B cell (primary cell): ENCODE measurements around the gene HSD17B12. TPM values are rescaled to one million over a fixed set of nuclear protein-coding genes. Genes with fewer than 3 reads are reported as not detected.

Experiments used
- ATAC-seq: fragments of 200-7000 bp; cut with Tn5 transposase; one replicate; pipeline ENCODE4 v1.10.0; 2021; ENCODE audit warnings: low read depth, mild to moderate bottlenecking, moderate number of reproducible peaks, moderate library complexity
- CTCF ChIA-PET: fragments of 350-600 bp; sonication (Branson Sonifier 250); formaldehyde crosslinking; loops from one replicate; lab custom pipeline; 2021; ENCODE audit warnings: antibody characterized with exemption, inconsistent platforms; lab: Charles Lee
- POLR2A ChIA-PET: fragments of 350-600 bp; sonication (Branson Sonifier 250); formaldehyde crosslinking; loops from one replicate; lab custom pipeline; 2021; ENCODE audit warnings: antibody characterized with exemption; lab: Charles Lee
- DNase-seq: peaks from one replicate; pipeline ENCODE4 v3.0.0; 2013
- H2AFZ ChIP-seq: 2 replicates; pipeline ENCODE4 v1.6.1; 2012; ENCODE audit warnings: mild to moderate bottlenecking, low read depth, low read length; ENCODE audit not compliant: insufficient read depth, poor library complexity, severe bottlenecking
- H3K27ac ChIP-seq, 2 donors: 1 replicate in 1 of 2; 2 replicates in 1 of 2; pipeline ENCODE4 v1.5.1; 2012 to 2013; ENCODE audit warnings: low read length in 2 of 2, mild to moderate bottlenecking in 2 of 2, moderate library complexity in 1 of 2
- H3K27me3 ChIP-seq, 4 experiments: fragments of 200-600 bp in 1 of 4; sonication (generic) in 1 of 4; replicated peaks in 1 of 4; 1 replicate in 2 of 4; 2 replicates in 2 of 4; pipeline versions ENCODE4 v1.6.1 to v1.7.0; 2013 to 2016; ENCODE audit warnings: low read length in 3 of 4, mild to moderate bottlenecking in 2 of 4, mixed read lengths in 1 of 4, moderate library complexity in 1 of 4; ENCODE audit not compliant: insufficient read depth in 4 of 4, control insufficient read depth in 3 of 4; ENCODE audit errors: control extremely low read depth in 1 of 4
- H3K36me3 ChIP-seq, 2 experiments: replicated peaks in 1 of 2; 1 replicate in 1 of 2; 2 replicates in 1 of 2; pipeline versions ENCODE4 v1.6.1 to v1.7.1; 2013; ENCODE audit warnings: low read length in 1 of 2; ENCODE audit not compliant: insufficient read depth in 2 of 2, control insufficient read depth in 1 of 2; ENCODE audit errors: control extremely low read depth in 1 of 2, extremely low read depth in 1 of 2
- H3K4me1 ChIP-seq, 2 donors: fragments of 200-600 bp in 1 of 2; sonication (generic) in 1 of 2; 1 replicate in 1 of 2; 2 replicates in 1 of 2; pipeline versions ENCODE4 v1.5.1 to v1.6.1; 2013 to 2017; ENCODE audit warnings: low read length in 2 of 2; ENCODE audit not compliant: control insufficient read depth in 2 of 2, insufficient read depth in 2 of 2
- H3K4me2 ChIP-seq: replicated peaks from 2 replicates; pipeline ENCODE3; 2012; ENCODE audit warnings: mild to moderate bottlenecking, low read depth, low read length; ENCODE audit not compliant: poor library complexity, severe bottlenecking
- H3K4me3 ChIP-seq, 5 experiments: fragments of 200-600 bp in 1 of 5; sonication (generic) in 1 of 5; 1 replicate in 3 of 5; 2 replicates in 2 of 5; pipeline versions ENCODE4 v1.5.1 to v1.7.0; 2011 to 2016; ENCODE audit warnings: low read length in 4 of 5, mild to moderate bottlenecking in 4 of 5, low read depth in 2 of 5, control low read depth in 1 of 5, moderate library complexity in 1 of 5; ENCODE audit not compliant: insufficient read depth in 1 of 5; ENCODE audit errors: control extremely low read depth in 1 of 5, extremely low read depth in 1 of 5
- H3K79me2 ChIP-seq: fragments of 200-600 bp; sonication (generic); one replicate; pipeline ENCODE4 v1.6.0; 2016; ENCODE audit warnings: low read length; ENCODE audit not compliant: control insufficient read depth, insufficient read depth
- H3K9ac ChIP-seq: fragments of 200-600 bp; sonication (generic); 2 replicates; pipeline ENCODE4 v1.6.1; 2017; ENCODE audit warnings: mild to moderate bottlenecking, low read length, moderate library complexity
- H3K9me3 ChIP-seq, 3 donors: one replicate each; pipeline versions ENCODE4 v1.6.1 to v1.7.1; 2013; ENCODE audit warnings: low read length in 2 of 3; ENCODE audit not compliant: control insufficient read depth in 2 of 3, insufficient read depth in 1 of 3; ENCODE audit errors: control extremely low read depth in 1 of 3
- H4K20me1 ChIP-seq: 2 replicates; pipeline ENCODE4 v1.6.0; 2012; ENCODE audit warnings: mild to moderate bottlenecking, low read length; ENCODE audit not compliant: insufficient read depth, control insufficient read depth, poor library complexity, severe bottlenecking
- H3K27ac Mint-ChIP-seq: one replicate; pipeline ENCODE4 v1.8.0; 2021; ENCODE audit warnings: mixed read lengths
- H3K27me3 Mint-ChIP-seq: one replicate; pipeline ENCODE4 v1.8.0; 2021; ENCODE audit warnings: mixed read lengths
- H3K4me1 Mint-ChIP-seq: one replicate; pipeline ENCODE4 v1.8.0; 2021; ENCODE audit warnings: mixed read lengths
- H3K4me3 Mint-ChIP-seq: one replicate; pipeline ENCODE4 v1.8.0; 2021; ENCODE audit warnings: mixed read lengths
- H3K9me3 Mint-ChIP-seq: one replicate; pipeline ENCODE4 v1.8.0; 2022; ENCODE audit warnings: mixed read lengths; ENCODE audit not compliant: insufficient read depth
- EZH2 ChIP-seq: IDR thresholded peaks from 2 replicates; pipeline ENCODE4 v1.6.1; 2012; ENCODE audit warnings: borderline replicate concordance, low read depth, mild to moderate bottlenecking, moderate library complexity, low read length; ENCODE audit not compliant: insufficient read depth, poor library complexity, severe bottlenecking
- WGBS: methylation state at CpG from one replicate; pipeline ENCODE4 v1.1.5; 2013; ENCODE audit warnings: missing lambda C conversion rate; ENCODE audit not compliant: insufficient coverage; 5-methylcytosine and 5-hydroxymethylcytosine counted together
- intact Hi-C: fragments of 100-400 bp; cut with micrococcal nuclease; formaldehyde crosslinking; loops from one replicate; pipeline ENCODE4 v1.10.0; 2022
- polyA plus RNA-seq: library from polyadenylated mRNA; depleted of rRNA; stranded (reverse); fragments of >200 nt; gene quantifications from 2 replicates; pipeline ENCODE4 v1.2.3, GENCODE V29; 2012
- total RNA-seq, 2 donors: library from RNA; stranded (reverse); fragments of 120-200 nt in 1 of 2; gene quantifications; 1 replicate in 1 of 2; 2 replicates in 1 of 2; pipeline versions ENCODE4 v1.2.3 to v1.2.4, GENCODE V29; 2013 to 2022
- TF ChIP-seq, protein P1 (sequence below): fragments of 200-600 bp; IDR thresholded peaks from one replicate; pipeline ENCODE4 v1.8.0; 2022; ENCODE audit warnings: antibody characterized with exemption, mild to moderate bottlenecking

HSD17B12 gene
- total and polyA plus RNA-seq, 2 donors (not counting 1 experiment from before 2014, with no cell fraction given), result 13.1 to 34.6 TPM

DNA sequence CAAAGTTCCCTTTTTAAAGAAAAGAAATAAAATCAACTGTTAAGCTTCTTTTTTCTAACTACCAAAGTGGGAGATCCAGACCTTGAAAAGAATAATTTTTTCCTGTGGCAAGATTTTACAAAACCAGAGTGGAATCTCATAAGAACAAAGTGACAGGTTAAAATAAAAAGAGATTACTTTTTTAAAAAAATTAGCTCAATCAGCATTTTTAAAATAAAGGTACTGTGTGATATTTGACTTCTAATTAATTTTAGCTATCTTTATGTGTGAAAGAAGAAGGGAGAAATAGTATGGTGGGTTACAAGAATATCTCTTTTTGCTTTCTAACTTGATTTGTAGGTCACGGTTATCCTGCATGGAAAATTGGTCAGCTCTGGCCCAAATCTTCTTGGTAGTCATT lies 107.3 kb downstream of the HSD17B12 start:
- POLR2A ChIA-PET, result no interaction called here
- no peak overlapping the region for H3K4me3 ChIP-seq
- no peaks in the 10 kb centered on the region for H4K20me1 ChIP-seq
- no peak for TF ChIP-seq EZH2
- H3K27me3 ChIP-seq, result no peaks in the 10 kb centered on the region
- intact Hi-C loops, result no loop called here
- H3K4me1 ChIP-seq, result peaks cover 11 to 14% of the 10 kb centered on the region in 2 donors
- no peak for ATAC-seq
- WGBS, result no CpG with 5 or more reads among the region's 1 CpG
- Mint-ChIP-seq H3K4me1 (peaks cover 22% of the 10 kb centered on the region), H3K27ac (no peak overlapping the region), H3K9me3 (peaks cover 14% of the 10 kb centered on the region), H3K27me3 (no peaks in the 10 kb centered on the region), H3K4me3 (peak overlapping the region; percentile 50)
- H3K9me3 ChIP-seq, result peaks cover 6 to 24% (median 11%) of the 10 kb centered on the region in 3 donors
- CTCF ChIA-PET, result interaction anchor here (0.6 to 1.2 kb wide), 3 partner anchors 11 to 1155 kb away, joined by 3 read pairs; no protein-coding TSS in a partner anchor
- H3K79me2 ChIP-seq, result no peaks in the 10 kb centered on the region
- peak overlapping the region; percentile 58 for H3K4me2 ChIP-seq
- H3K27ac ChIP-seq, result peak overlapping the region; percentile 49 to 76
- H3K36me3 ChIP-seq, result no peaks in the 10 kb centered on the region
- peak overlapping the region; percentile 40 for H2AFZ ChIP-seq
- peak overlapping the region; percentile 35 for H3K9ac ChIP-seq
- no peak for DNase-seq

DNA sequence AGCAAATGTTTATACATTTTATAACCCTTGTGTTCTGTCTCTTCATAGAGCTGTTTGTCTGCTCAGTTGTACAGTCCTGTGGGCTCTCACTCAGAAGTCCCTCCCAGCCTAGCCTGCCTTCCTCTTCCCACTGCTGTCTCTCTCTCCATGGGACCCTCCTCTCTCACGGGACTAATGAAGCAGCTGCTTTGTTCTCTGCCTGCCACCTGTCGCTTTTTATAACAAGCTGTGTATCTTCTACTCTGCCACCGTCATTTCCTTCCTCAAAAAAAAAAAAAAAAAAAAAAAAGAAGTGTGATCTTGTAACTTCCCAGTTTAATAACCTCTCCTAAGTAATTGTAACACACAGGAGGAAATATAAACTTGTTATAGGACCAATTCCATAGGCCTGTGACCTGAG lies 107.9 kb downstream of the HSD17B12 start:
- Histone ChIP-seq H3K79me2 (no peaks in the 10 kb centered on the region), H3K9ac (peak overlapping the region; percentile 35), H2AFZ (peak overlapping the region; percentile 40), H3K4me2 (peak overlapping the region; percentile 58), H3K9me3 (peaks cover 6 to 18% (median 8%) of the 10 kb centered on the region in 3 donors), H3K36me3 (no peaks in the 10 kb centered on the region), H3K4me1 (peaks cover 11 to 14% of the 10 kb centered on the region in 2 donors), H4K20me1 (no peaks in the 10 kb centered on the region), H3K27me3 (no peaks in the 10 kb centered on the region), H3K27ac (peak overlapping the region; percentile 49 to 76), H3K4me3 (peak overlapping the region in 2 of 5 experiments; percentile 18 to 34)
- ATAC-seq (peak; percentile 66), DNase-seq (peak; percentile 69)
- TF ChIP-seq EZH2, result no peak
- TF ChIP-seq, protein P1, sequence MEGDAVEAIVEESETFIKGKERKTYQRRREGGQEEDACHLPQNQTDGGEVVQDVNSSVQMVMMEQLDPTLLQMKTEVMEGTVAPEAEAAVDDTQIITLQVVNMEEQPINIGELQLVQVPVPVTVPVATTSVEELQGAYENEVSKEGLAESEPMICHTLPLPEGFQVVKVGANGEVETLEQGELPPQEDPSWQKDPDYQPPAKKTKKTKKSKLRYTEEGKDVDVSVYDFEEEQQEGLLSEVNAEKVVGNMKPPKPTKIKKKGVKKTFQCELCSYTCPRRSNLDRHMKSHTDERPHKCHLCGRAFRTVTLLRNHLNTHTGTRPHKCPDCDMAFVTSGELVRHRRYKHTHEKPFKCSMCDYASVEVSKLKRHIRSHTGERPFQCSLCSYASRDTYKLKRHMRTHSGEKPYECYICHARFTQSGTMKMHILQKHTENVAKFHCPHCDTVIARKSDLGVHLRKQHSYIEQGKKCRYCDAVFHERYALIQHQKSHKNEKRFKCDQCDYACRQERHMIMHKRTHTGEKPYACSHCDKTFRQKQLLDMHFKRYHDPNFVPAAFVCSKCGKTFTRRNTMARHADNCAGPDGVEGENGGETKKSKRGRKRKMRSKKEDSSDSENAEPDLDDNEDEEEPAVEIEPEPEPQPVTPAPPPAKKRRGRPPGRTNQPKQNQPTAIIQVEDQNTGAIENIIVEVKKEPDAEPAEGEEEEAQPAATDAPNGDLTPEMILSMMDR, result no peak
- peaks cover 11% of the 10 kb centered on the region for H3K9me3 Mint-ChIP-seq
- H3K4me3 Mint-ChIP-seq, result peak overlapping the region; percentile 50
- WGBS, result 0% methylated on average over 1 of the region's 3 CpGs
- H3K27ac Mint-ChIP-seq, result peak overlapping the region; percentile 74
- CTCF ChIA-PET, result interaction anchor here (0.8 to 1.2 kb wide), 2 partner anchors 11 to 63 kb away, joined by 3 read pairs; no protein-coding TSS in a partner anchor
- peaks cover 22% of the 10 kb centered on the region for H3K4me1 Mint-ChIP-seq
- POLR2A ChIA-PET, result no interaction called here
- intact Hi-C loops, result no loop called here
- no peaks in the 10 kb centered on the region for H3K27me3 Mint-ChIP-seq
